OCI-LY1 (cell line): ENCODE results near the gene ACOT12.

Experiments used
- H2AFZ ChIP-seq: fragments of 200-600 bp; sonication (generic), shearing (Covaris generic); 2 replicates; pipeline ENCODE4 v1.6.0; 2014; ENCODE audit warnings: antibody characterized with exemption, mild to moderate bottlenecking, low read length
- H3F3A ChIP-seq: fragments of 200-600 bp; sonication (generic), shearing (Covaris generic); 2 replicates; pipeline ENCODE4 v1.6.0; 2014; ENCODE audit warnings: mild to moderate bottlenecking, antibody characterized with exemption, low read length, moderate library complexity; ENCODE audit not compliant: insufficient read depth
- H3K27ac ChIP-seq: fragments of 200-600 bp; sonication (generic); 2 replicates; pipeline ENCODE4 v1.5.1; 2014; ENCODE audit warnings: low read length, mixed run types, mild to moderate bottlenecking, low read depth; ENCODE audit not compliant: poor library complexity, severe bottlenecking
- H3K27me3 ChIP-seq: fragments of 200-600 bp; sonication (generic); 2 replicates; pipeline ENCODE4 v1.6.0; 2014; ENCODE audit warnings: antibody characterized with exemption, mild to moderate bottlenecking, low read length, moderate library complexity; ENCODE audit not compliant: insufficient read depth
- H3K36me3 ChIP-seq: fragments of 200-600 bp; sonication (generic); 2 replicates; pipeline ENCODE4 v1.6.1; 2014; ENCODE audit warnings: mild to moderate bottlenecking, antibody characterized with exemption, low read length, moderate library complexity, mixed read lengths; ENCODE audit not compliant: insufficient read depth
- H3K4me1 ChIP-seq: fragments of 200-600 bp; sonication (generic); 2 replicates; pipeline ENCODE4 v1.5.1; 2014; ENCODE audit warnings: mild to moderate bottlenecking, low read length, moderate library complexity; ENCODE audit not compliant: insufficient read depth, severe bottlenecking
- H3K4me2 ChIP-seq: fragments of 200-600 bp; sonication (generic), shearing (Covaris generic); 2 replicates; pipeline ENCODE4 v1.6.1; 2014; ENCODE audit warnings: low read length
- H3K4me3 ChIP-seq: fragments of 200-600 bp; sonication (generic); 2 replicates; pipeline ENCODE4 v1.5.1; 2014; ENCODE audit warnings: low read length, low read depth, mild to moderate bottlenecking, mixed read lengths; ENCODE audit not compliant: poor library complexity, severe bottlenecking
- H3K79me2 ChIP-seq: fragments of 200-600 bp; shearing (Covaris generic); 2 replicates; pipeline ENCODE4 v1.6.1; 2016; ENCODE audit warnings: mixed run types, low read length, mixed read lengths; ENCODE audit not compliant: insufficient read depth
- H3K9ac ChIP-seq: fragments of 200-600 bp; sonication (generic), shearing (Covaris generic); 2 replicates; pipeline ENCODE4 v1.6.1; 2014; ENCODE audit warnings: mild to moderate bottlenecking, low read length, mixed read lengths
- H3K9me2 ChIP-seq: fragments of 200-600 bp; sonication (generic), shearing (Covaris generic); 2 replicates; pipeline ENCODE4 v1.6.1; 2014; ENCODE audit warnings: low read depth, mild to moderate bottlenecking, low read length, mixed read lengths
- H3K9me3 ChIP-seq: fragments of 200-600 bp; shearing (Covaris generic); 2 replicates; pipeline ENCODE4 v1.6.1; 2014; ENCODE audit warnings: low read length, mixed read lengths
- H4K20me1 ChIP-seq: fragments of 200-600 bp; sonication (generic), shearing (Covaris generic); 2 replicates; pipeline ENCODE4 v1.6.0; 2016; ENCODE audit warnings: mild to moderate bottlenecking, low read length; ENCODE audit not compliant: insufficient read depth
- CTCF ChIP-seq: fragments of 200-600 bp; sonication (generic), shearing (Covaris generic); IDR thresholded peaks from 2 replicates; pipeline ENCODE4 v1.5.1; 2017; ENCODE audit warnings: mild to moderate bottlenecking, antibody characterized with exemption, low read length, moderate library complexity, mixed read lengths
- EZH2 ChIP-seq: fragments of 200-600 bp; sonication (generic), shearing (Covaris generic); IDR thresholded peaks from 2 replicates; pipeline ENCODE4 v1.8.0; 2017; ENCODE audit warnings: borderline replicate concordance, mixed run types, mild to moderate bottlenecking, antibody characterized with exemption, low read length, moderate library complexity, mixed read lengths

Gene ACOT12

GRCh38 chr5:81359881-81360280 is 34.1 kb downstream of the ACOT12 start:
- no peak overlapping the region for H2AFZ ChIP-seq
- H3K4me3 ChIP-seq = no peak overlapping the region
- no peak overlapping the region for H3K4me2 ChIP-seq
- no peak for TF ChIP-seq EZH2
- TF ChIP-seq CTCF = no peak
- H4K20me1 ChIP-seq = no peaks in the 10 kb centered on the region
- H3K9me3 ChIP-seq = no peaks in the 10 kb centered on the region
- H3K9me2 ChIP-seq = no peaks in the 10 kb centered on the region
- H3K4me1 ChIP-seq = no peaks in the 10 kb centered on the region
- H3K36me3 ChIP-seq = no peaks in the 10 kb centered on the region
- H3K27me3 ChIP-seq = no peaks in the 10 kb centered on the region
- H3K79me2 ChIP-seq = no peaks in the 10 kb centered on the region
- no peak overlapping the region for H3K27ac ChIP-seq
- H3F3A ChIP-seq = no peaks in the 10 kb centered on the region
- no peak overlapping the region for H3K9ac ChIP-seq

- TF ChIP-seq CTCF = no peak
- TF ChIP-seq EZH2 = no peak
- Histone ChIP-seq H2AFZ (no peak overlapping the region), H3K27me3 (no peaks in the 10 kb centered on the region)
These were observed 34.8 kb downstream of the ACOT12 start for GRCh38 chr5:81359108-81359507.

GRCh38 chr5:81355291-81356251 is 38.4 kb downstream of the ACOT12 start:
- Histone ChIP-seq H3K9me2 (no peaks in the 10 kb centered on the region), H3K79me2 (no peaks in the 10 kb centered on the region), H3K27ac (no peak overlapping the region), H3K4me2 (no peak overlapping the region), H2AFZ (no peak overlapping the region), H3K27me3 (no peaks in the 10 kb centered on the region), H3K36me3 (no peaks in the 10 kb centered on the region), H3F3A (no peaks in the 10 kb centered on the region), H3K4me3 (no peak overlapping the region), H3K9ac (no peak overlapping the region), H3K9me3 (no peaks in the 10 kb centered on the region), H3K4me1 (no peaks in the 10 kb centered on the region), H4K20me1 (no peaks in the 10 kb centered on the region)
- no peak for TF ChIP-seq CTCF
- TF ChIP-seq EZH2 = no peak

More at GRCh38 chr5:81359108-81359507, 34.8 kb downstream of the ACOT12 start:
- no peak overlapping the region for H3K4me3 ChIP-seq
- no peaks in the 10 kb centered on the region for H3F3A ChIP-seq
- H3K9me2 ChIP-seq = no peaks in the 10 kb centered on the region
- H3K27ac ChIP-seq = no peak overlapping the region
- H3K9ac ChIP-seq = no peak overlapping the region
- H3K4me1 ChIP-seq = no peaks in the 10 kb centered on the region
- H3K4me2 ChIP-seq = no peak overlapping the region
- no peaks in the 10 kb centered on the region for H3K79me2 ChIP-seq
- H4K20me1 ChIP-seq = no peaks in the 10 kb centered on the region
- H3K9me3 ChIP-seq = no peaks in the 10 kb centered on the region
- no peaks in the 10 kb centered on the region for H3K36me3 ChIP-seq
